Activated CD8-positive, alpha-beta memory T cell treated with anti-CD3 and anti-CD28 coated beads, Interleukin-2, amount 10 ng/mL, durations not matched to agents 7 days and 5 days (primary cell): Measurements from ENCODE around the gene ARL17B. TPM values are rescaled to one million over a fixed set of nuclear protein-coding genes. Genes with fewer than 3 reads are reported as not detected.
"Not testable (repeated sequence)": the region's sequence is repeated elsewhere in the genome, so short reads cannot be mapped to it uniquely, and the experiment has no call there.

ENCODE experiments used
- ATAC-seq: fragments of 150-1000 bp; cut with Tn5 transposase; one replicate; pipeline ENCODE4 v1.10.0; 2021; ENCODE audit warnings: moderate library complexity
- CTCF ChIA-PET: fragments of 350-600 bp; sonication (Branson Sonifier 250); formaldehyde crosslinking; loops from one replicate; lab custom pipeline; 2021; ENCODE audit warnings: antibody characterized with exemption; lab: Charles Lee
- DNase-seq: peaks from one replicate; pipeline ENCODE4 v3.0.0-alpha.2; 2020
- H3K27ac Mint-ChIP-seq: one replicate; pipeline ENCODE4 v1.8.0; 2021; ENCODE audit warnings: mild to moderate bottlenecking, mixed read lengths
- H3K27me3 Mint-ChIP-seq: one replicate; pipeline ENCODE4 v1.8.0; 2021; ENCODE audit warnings: mixed read lengths
- H3K36me3 Mint-ChIP-seq: one replicate; pipeline ENCODE4 v1.8.0; 2021; ENCODE audit warnings: mild to moderate bottlenecking, mixed read lengths
- H3K4me1 Mint-ChIP-seq: one replicate; pipeline ENCODE4 v1.8.0; 2021; ENCODE audit warnings: mixed read lengths
- H3K4me3 Mint-ChIP-seq: one replicate; pipeline ENCODE4 v1.8.0; 2021; ENCODE audit warnings: mild to moderate bottlenecking, moderate library complexity, mixed read lengths
- H3K9me3 Mint-ChIP-seq: one replicate; pipeline ENCODE4 v1.8.0; 2022; ENCODE audit warnings: low read depth, mixed read lengths
- total RNA-seq, 2 experiments: library from RNA; stranded (reverse); gene quantifications; one replicate each; pipeline ENCODE4 v1.2.3, GENCODE V29; 2021

Gene ARL17B
- total RNA-seq: 10 to 100 TPM; 23.0 to 28.2 TPM

- H3K4me1 Mint-ChIP-seq, CTCF ChIA-PET, H3K27ac Mint-ChIP-seq, H3K9me3 Mint-ChIP-seq, H3K36me3 Mint-ChIP-seq, H3K4me3 Mint-ChIP-seq, H3K27me3 Mint-ChIP-seq: not testable (repeated sequence)
- DNase-seq (peak; percentile 96), ATAC-seq (peak; percentile 99)
Observed at GRCh38 chr17:46361755-46362154, at the start of gene ARL17B. TSS of gene ARL17B (minus strand) at chr17:46361766. CDS start at chr17:46358397, 3,369 bp downstream.

GRCh38 chr17:46409864-46410263, 48.3 kb upstream of the ARL17B start:
- ATAC-seq, H3K36me3 Mint-ChIP-seq, H3K9me3 Mint-ChIP-seq, H3K27ac Mint-ChIP-seq, DNase-seq, H3K4me1 Mint-ChIP-seq, H3K27me3 Mint-ChIP-seq, H3K4me3 Mint-ChIP-seq, CTCF ChIA-PET: not testable (repeated sequence)

DNA sequence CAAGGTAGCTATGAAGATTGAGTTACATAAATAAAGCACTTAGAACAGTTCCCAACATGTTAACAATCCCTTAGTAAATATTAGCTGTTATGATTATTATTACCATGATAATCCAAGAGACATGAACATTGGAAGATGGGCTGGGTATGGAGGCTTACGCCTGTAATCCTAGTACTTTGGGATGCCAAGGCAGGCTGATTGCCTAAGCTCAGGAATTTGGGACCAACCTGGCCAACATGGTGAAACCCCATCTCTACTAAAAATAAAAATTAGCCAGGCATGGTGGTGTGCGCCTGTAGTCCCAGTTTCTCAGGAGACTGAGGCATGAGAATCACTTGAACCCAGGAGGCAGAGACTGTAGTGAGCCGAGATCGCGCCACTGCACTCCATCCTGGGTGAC, 45.6 kb upstream of the ARL17B start:
- H3K4me1 Mint-ChIP-seq, H3K36me3 Mint-ChIP-seq, DNase-seq, H3K27me3 Mint-ChIP-seq, CTCF ChIA-PET, ATAC-seq, H3K27ac Mint-ChIP-seq, H3K9me3 Mint-ChIP-seq, H3K4me3 Mint-ChIP-seq: not testable (repeated sequence)

DNA sequence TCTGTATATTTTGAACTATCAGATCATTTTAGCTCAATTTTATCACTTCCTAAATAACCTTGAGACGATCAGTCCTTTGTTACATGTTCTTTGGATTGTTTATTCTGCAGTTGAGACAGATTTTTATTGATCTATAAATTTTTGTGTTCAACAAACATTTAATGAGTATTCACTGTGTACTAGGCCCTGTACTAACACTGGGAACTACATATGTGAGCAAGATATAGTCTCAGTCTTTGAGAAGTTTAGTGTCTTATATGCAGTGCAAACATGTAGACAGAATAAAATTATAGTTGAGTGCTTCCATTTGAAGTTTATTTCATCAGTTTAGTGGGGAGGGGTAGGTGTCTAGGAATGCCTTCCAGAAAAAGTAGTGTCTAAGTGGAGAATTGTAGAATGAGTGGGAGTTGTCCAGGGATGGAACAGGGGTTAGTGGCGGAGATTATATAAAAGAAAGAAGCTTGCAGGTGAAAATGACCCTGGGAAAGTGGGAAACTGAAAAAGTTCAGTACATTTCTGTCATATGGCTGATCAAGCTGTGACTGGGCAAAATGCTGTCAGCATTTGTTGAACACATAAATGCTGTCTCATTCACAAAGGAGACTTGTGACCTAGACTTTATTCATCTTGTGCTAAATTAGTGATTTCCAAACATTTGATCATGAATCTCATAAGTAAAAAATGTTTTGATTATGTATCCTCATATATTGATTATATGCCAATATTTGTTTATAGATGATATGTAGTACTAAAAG, 39.6 kb upstream of the ARL17B start:
- H3K9me3 Mint-ChIP-seq, H3K27ac Mint-ChIP-seq, ATAC-seq, DNase-seq, H3K4me3 Mint-ChIP-seq, CTCF ChIA-PET, H3K4me1 Mint-ChIP-seq, H3K27me3 Mint-ChIP-seq, H3K36me3 Mint-ChIP-seq: not testable (repeated sequence)

DNA sequence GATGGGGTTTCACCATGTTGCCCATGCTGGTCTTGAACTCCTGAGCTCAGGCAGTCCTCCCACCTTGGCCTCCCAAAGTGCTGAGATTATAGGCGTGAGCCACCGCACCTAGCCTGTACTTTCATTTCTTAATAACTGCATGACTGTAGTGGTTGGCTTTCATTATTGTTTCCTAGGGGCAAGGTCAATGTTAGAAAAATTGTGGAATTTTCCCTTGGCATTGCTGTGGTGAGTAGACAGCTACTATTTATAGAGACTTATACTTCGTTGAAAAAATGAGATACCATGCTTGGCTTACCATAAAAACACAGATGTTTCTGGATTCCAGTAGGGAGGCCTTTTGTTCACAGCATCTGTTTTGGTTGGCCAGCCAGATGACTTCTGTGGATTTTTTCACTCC, 39.0 kb upstream of the ARL17B start:
- CTCF ChIA-PET, H3K27ac Mint-ChIP-seq, H3K4me3 Mint-ChIP-seq, H3K9me3 Mint-ChIP-seq, H3K27me3 Mint-ChIP-seq, DNase-seq, ATAC-seq, H3K4me1 Mint-ChIP-seq, H3K36me3 Mint-ChIP-seq: not testable (repeated sequence)

- CTCF ChIA-PET, H3K4me3 Mint-ChIP-seq, DNase-seq: not testable (repeated sequence)
Observed at GRCh38 chr17:46399993-46400392, 38.4 kb upstream of the ARL17B start.

DNA sequence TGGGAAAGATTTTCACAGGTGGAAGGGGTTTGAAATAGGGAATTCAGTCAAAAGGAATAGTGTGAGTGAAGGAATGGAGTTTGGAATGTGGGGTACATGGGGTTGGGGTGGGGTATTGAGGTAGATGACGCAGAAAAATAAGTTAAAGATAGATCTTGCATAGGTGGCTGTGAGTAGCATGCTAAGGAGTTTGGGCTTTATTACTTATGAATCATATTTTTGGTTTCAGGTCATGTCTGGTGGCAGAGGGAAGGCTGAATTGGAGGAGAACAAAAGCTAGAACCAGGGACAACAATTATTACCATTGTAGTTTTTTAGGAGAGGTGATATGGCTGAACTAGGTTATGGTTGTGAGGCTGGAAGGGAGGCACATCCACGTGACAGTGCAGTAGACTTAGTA, 34.7 kb upstream of the ARL17B start:
- CTCF ChIA-PET, H3K9me3 Mint-ChIP-seq, H3K36me3 Mint-ChIP-seq, ATAC-seq, H3K4me1 Mint-ChIP-seq, DNase-seq, H3K27me3 Mint-ChIP-seq, H3K4me3 Mint-ChIP-seq, H3K27ac Mint-ChIP-seq: not testable (repeated sequence)

More at GRCh38 chr17:46399993-46400392, 38.4 kb upstream of the ARL17B start:
- not testable (repeated sequence) for H3K27ac Mint-ChIP-seq, H3K4me1 Mint-ChIP-seq, H3K36me3 Mint-ChIP-seq, H3K9me3 Mint-ChIP-seq, H3K27me3 Mint-ChIP-seq, ATAC-seq

GRCh38 chr17:46393702-46394101, 32.1 kb upstream of the ARL17B start:
- H3K9me3 Mint-ChIP-seq, H3K27ac Mint-ChIP-seq, H3K4me1 Mint-ChIP-seq, H3K4me3 Mint-ChIP-seq, DNase-seq, ATAC-seq, CTCF ChIA-PET, H3K36me3 Mint-ChIP-seq, H3K27me3 Mint-ChIP-seq: not testable (repeated sequence)

- H3K9me3 Mint-ChIP-seq, CTCF ChIA-PET, H3K4me3 Mint-ChIP-seq, H3K27ac Mint-ChIP-seq, DNase-seq, H3K4me1 Mint-ChIP-seq, H3K27me3 Mint-ChIP-seq, H3K36me3 Mint-ChIP-seq: not testable (repeated sequence)
- peak; percentile 36 for ATAC-seq
Observed at GRCh38 chr17:46385491-46385890, 23.9 kb upstream of the ARL17B start.

DNA sequence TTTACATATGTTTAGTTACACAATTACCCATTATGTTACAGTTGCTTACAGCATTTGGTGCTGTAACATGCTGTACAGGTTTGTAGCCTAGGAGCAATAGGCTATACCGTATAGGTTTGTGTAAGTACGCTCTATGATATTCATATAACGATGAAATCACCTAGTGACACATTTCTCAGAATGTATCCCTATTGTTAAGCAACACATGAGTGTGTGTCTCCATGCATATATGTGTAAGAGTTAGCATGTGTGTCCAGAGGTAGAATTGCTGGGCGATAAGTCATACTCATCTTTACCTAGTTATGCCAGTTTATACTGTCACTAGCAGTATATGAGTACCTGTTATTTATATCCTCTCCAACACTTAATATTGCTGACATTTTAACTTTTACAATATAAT, 21.6 kb upstream of the ARL17B start:
- not testable (repeated sequence) for ATAC-seq, H3K27ac Mint-ChIP-seq

GRCh38 chr17:46373418-46373817, 11.9 kb upstream of the ARL17B start:
- DNase-seq, H3K36me3 Mint-ChIP-seq, H3K4me3 Mint-ChIP-seq, CTCF ChIA-PET, H3K4me1 Mint-ChIP-seq, H3K27me3 Mint-ChIP-seq, H3K9me3 Mint-ChIP-seq, H3K27ac Mint-ChIP-seq: not testable (repeated sequence)
- ATAC-seq: peak; percentile 32

More for the DNA sequence above, 21.6 kb upstream of the ARL17B start:
- CTCF ChIA-PET, H3K4me1 Mint-ChIP-seq, H3K27me3 Mint-ChIP-seq, H3K4me3 Mint-ChIP-seq, H3K36me3 Mint-ChIP-seq, DNase-seq, H3K9me3 Mint-ChIP-seq: not testable (repeated sequence)

DNA sequence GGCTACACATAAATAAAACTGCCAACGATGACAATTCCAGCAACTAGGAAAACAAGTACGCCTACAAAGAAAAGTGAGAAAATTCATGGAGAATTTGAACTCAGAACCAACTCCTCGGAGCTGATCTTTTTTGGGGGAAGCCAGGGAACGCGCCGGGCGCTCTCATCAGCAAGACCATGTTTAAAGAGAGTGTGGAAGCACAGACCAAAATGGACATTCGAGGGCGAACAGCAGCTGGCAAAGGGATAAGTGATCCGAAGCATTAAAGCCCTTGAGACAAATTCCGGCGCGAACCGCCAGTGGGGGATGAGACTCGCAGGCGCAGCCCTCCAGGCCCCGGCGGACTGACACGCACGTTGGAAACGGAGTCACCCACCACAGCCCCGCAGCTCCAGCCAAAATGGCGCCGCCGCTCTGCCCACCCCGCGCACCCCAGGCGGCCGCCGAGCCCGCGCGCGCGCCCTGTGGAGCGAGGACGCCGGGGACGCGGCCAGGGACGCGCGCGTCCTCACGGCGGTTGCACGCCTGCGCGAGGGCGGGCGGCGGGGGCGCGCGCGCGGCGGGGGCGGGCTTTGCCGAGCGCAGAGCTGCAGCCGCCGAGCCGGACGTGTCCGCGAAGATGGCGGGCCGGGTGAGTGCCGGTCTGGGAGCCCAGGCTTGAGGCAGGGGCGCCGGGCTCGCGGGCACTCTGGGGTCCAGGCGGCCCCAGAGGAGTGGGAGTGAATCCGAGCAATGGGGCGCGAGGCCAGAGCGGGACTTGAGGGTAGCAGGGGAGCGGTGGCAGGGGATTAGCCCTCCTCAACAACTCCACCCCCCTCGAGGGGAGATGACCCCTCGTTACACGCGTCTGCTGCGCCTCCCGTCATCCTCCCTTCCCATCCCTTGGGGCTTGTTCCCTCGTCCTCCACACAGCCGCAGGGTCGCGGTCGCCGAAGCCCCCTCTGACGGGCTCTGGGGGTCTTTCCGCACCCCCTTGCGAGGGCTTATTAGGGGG, 11.0 kb upstream of the ARL17B start:
- H3K36me3 Mint-ChIP-seq, CTCF ChIA-PET, H3K4me1 Mint-ChIP-seq, DNase-seq, H3K4me3 Mint-ChIP-seq, H3K27ac Mint-ChIP-seq, H3K27me3 Mint-ChIP-seq, H3K9me3 Mint-ChIP-seq: not testable (repeated sequence)
- peak; percentile 94 for ATAC-seq

DNA sequence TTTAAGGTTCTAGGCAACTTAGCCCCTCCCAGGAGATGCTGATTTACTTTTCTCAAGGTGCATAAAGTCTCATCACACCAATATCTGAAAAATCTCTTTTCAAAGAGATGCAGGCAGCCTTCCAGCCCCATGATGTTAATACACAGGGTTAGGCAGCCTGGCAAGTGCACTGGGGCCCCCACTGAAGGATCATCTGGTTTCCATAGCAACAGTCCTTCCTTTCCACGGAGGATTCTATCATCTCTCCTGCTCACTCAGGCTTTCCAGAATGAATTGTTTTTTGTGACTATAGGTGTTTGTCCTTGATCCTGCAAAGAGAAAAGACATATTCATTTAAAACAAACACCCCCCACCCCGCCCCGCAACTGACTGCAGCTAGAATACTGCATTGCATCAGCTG, 6.0 kb upstream of the ARL17B start:
- ATAC-seq, H3K36me3 Mint-ChIP-seq, H3K4me3 Mint-ChIP-seq, H3K27ac Mint-ChIP-seq, H3K27me3 Mint-ChIP-seq, H3K4me1 Mint-ChIP-seq, DNase-seq, H3K9me3 Mint-ChIP-seq, CTCF ChIA-PET: not testable (repeated sequence)
